ENCODE data around the gene MFSD12.
"Not testable (repeated sequence)": the region's sequence is repeated elsewhere in the genome, so short reads cannot be mapped to it uniquely, and the experiment has no call there.

Gene MFSD12

GRCh38 chr19:3570606-3571011, 13.2 kb upstream of the MFSD12 start:
- DNase-seq (ENCODE audit: extremely low read depth, low read depth), result no peak
- no peak for TF ChIP-seq CTCF (IDR thresholded peaks at IDR 0.05; ENCODE audit: low read depth, low read length)

- not testable (repeated sequence) for DNase-seq (ENCODE audit: extremely low read depth, low read depth)
Observed at GRCh38 chr19:3570042-3570441, 12.7 kb upstream of the MFSD12 start.

GRCh38 chr19:3565139-3565538, 7.8 kb upstream of the MFSD12 start:
- no peak for DNase-seq (ENCODE audit: extremely low read depth, low read depth)
- no peak for TF ChIP-seq CTCF (IDR thresholded peaks at IDR 0.05; ENCODE audit: low read depth, low read length)

- TF ChIP-seq CTCF (IDR thresholded peaks at IDR 0.05; ENCODE audit: low read depth, low read length), result no peak
- DNase-seq (ENCODE audit: extremely low read depth, low read depth), result no peak
Observed at GRCh38 chr19:3563709-3564524, 6.5 kb upstream of the MFSD12 start.

- DNase-seq (ENCODE audit: extremely low read depth, low read depth), result no peak
- no peak for TF ChIP-seq CTCF (IDR thresholded peaks at IDR 0.05; ENCODE audit: low read depth, low read length)
Observed at GRCh38 chr19:3556978-3557460, 367 bp downstream of the MFSD12 start.

- no peak for DNase-seq (ENCODE audit: extremely low read depth, low read depth)
- no peak for TF ChIP-seq CTCF (IDR thresholded peaks at IDR 0.05; ENCODE audit: low read depth, low read length)
Observed at GRCh38 chr19:3556423-3556977, 886 bp downstream of the MFSD12 start.

- TF ChIP-seq CTCF (IDR thresholded peaks at IDR 0.05; ENCODE audit: low read depth, low read length), result no peak
- DNase-seq (ENCODE audit: extremely low read depth, low read depth), result no peak
Observed at GRCh38 chr19:3555653-3556422, 1.5 kb downstream of the MFSD12 start.
